Natural killer cell (primary cell): ENCODE results near the gene ZRANB1. TPM values are rescaled to one million over a fixed set of nuclear protein-coding genes. Genes with fewer than 3 reads are reported as not detected.

Experiments used
- ATAC-seq, 3 donors: fragments of 150-1000 bp in 2 of 3; fragments of 200-7000 bp in 1 of 3; cut with Tn5 transposase; 1 replicate in 1 of 3; 2 replicates in 2 of 3; pipeline ENCODE4 v1.10.0; 2021; ENCODE audit warnings: mild to moderate bottlenecking in 2 of 3, moderate library complexity in 2 of 3
- DNase-seq, 2 donors: peaks; one replicate each; pipeline versions ENCODE4 v3.0.0 to v3.0.0-alpha.2; 2013 to 2021; ENCODE audit warnings: mixed read lengths in 1 of 2
- H3K27ac ChIP-seq: one replicate; pipeline ENCODE4 v1.5.1; 2013; ENCODE audit warnings: mild to moderate bottlenecking, low read length
- H3K27me3 ChIP-seq: one replicate; pipeline ENCODE4 v1.6.1; 2013; ENCODE audit warnings: low read length; ENCODE audit not compliant: control insufficient read depth, insufficient read depth
- H3K36me3 ChIP-seq: one replicate; pipeline ENCODE4 v1.6.1; 2013; ENCODE audit warnings: low read length; ENCODE audit not compliant: control insufficient read depth, insufficient read depth
- H3K4me1 ChIP-seq: one replicate; pipeline ENCODE4 v1.6.1; 2013; ENCODE audit warnings: low read length; ENCODE audit not compliant: control insufficient read depth, insufficient read depth
- H3K4me3 ChIP-seq: one replicate; pipeline ENCODE4 v1.5.1; 2013; ENCODE audit warnings: low read length
- H3K9me3 ChIP-seq: one replicate; pipeline ENCODE4 v1.6.1; 2013; ENCODE audit warnings: low read length; ENCODE audit not compliant: control insufficient read depth, insufficient read depth
- H3K27ac Mint-ChIP-seq, 2 donors: one replicate each; pipeline ENCODE4 v1.8.0; 2022; ENCODE audit warnings: mild to moderate bottlenecking in 2 of 2, mixed read lengths in 2 of 2, moderate library complexity in 1 of 2
- H3K27me3 Mint-ChIP-seq, 2 donors: one replicate each; pipeline ENCODE4 v1.8.0; 2022; ENCODE audit warnings: low read depth in 2 of 2, mixed read lengths in 2 of 2
- H3K36me3 Mint-ChIP-seq: one replicate; pipeline ENCODE4 v1.8.0; 2022; ENCODE audit warnings: mixed read lengths
- H3K4me1 Mint-ChIP-seq, 2 donors: one replicate each; pipeline ENCODE4 v1.8.0; 2022; ENCODE audit warnings: mixed read lengths in 2 of 2
- H3K4me3 Mint-ChIP-seq: one replicate; pipeline ENCODE4 v1.8.0; 2022; ENCODE audit warnings: mild to moderate bottlenecking, moderate library complexity, mixed read lengths
- H3K9me3 Mint-ChIP-seq, 2 donors: one replicate each; pipeline ENCODE4 v1.8.0; 2022; ENCODE audit warnings: mixed read lengths in 2 of 2
- CTCF ChIP-seq: fragments of 200-600 bp; IDR thresholded peaks from one replicate; pipeline ENCODE4 v1.8.0; 2022; ENCODE audit warnings: antibody characterized with exemption
- WGBS: methylation state at CpG from one replicate; pipeline ENCODE4 v1.1.7; 2013; ENCODE audit warnings: missing lambda C conversion rate; ENCODE audit not compliant: insufficient coverage; 5-methylcytosine and 5-hydroxymethylcytosine counted together
- intact Hi-C: fragments of 100-400 bp; cut with micrococcal nuclease; formaldehyde crosslinking; loops from one replicate; pipeline ENCODE4 v1.14.2; 2022
- total RNA-seq, 4 donors: library from RNA; stranded (reverse); fragments of 120-200 nt in 1 of 4; gene quantifications; one replicate each; pipeline versions ENCODE4 v1.2.3 to v1.2.4, GENCODE V29; 2013 to 2022

The ZRANB1 gene
- total RNA-seq, 3 donors from 2014 or later (not counting 1 experiment from before 2014, with no cell fraction given): 18.0 to 20.5 (median 18.8) TPM

DNA sequence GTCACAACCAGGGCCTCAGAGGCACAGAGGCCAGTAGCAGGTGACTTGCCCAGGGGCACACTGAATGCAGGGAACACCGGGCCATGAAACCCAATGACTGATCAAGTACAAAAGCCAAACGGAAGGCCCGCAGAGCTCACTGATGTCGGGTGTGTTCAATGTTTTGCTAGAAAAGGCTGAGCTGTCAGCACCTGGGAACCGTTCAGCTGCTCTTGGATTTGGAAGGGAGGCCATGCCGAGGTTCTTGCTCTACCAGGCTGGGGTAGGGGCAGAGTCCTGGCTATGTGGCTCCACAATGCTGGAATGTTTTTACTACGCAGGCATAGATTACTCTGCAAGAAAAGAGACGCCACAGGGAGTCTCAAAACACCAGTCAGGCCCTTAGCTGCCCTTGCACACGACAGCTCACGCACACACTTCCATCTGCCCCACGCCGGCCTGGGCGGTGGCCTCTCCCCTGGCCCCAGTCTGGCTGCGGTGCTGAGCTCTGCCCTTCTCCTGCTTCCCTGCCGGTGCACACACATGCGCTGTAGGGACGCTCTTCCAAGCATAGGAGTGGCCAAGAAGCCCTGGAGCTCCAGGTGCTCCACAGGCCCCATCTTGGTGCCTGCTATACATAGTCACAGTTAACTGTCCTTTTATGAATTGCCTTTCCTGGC lies 79.9 kb downstream of the ZRANB1 start:
- TF ChIP-seq CTCF: no peak
- Mint-ChIP-seq H3K4me1 (peaks cover 79 to 88% of the 10 kb centered on the region in 2 donors), H3K9me3 (no peaks in the 10 kb centered on the region), H3K4me3 (no peak overlapping the region), H3K27me3 (no peaks in the 10 kb centered on the region), H3K36me3 (no peaks in the 10 kb centered on the region), H3K27ac (peak overlapping the region; percentile 49 to 83)
- DNase-seq: no peak
- Histone ChIP-seq H3K4me3 (no peak overlapping the region), H3K36me3 (peaks cover 19% of the 10 kb centered on the region), H3K9me3 (no peaks in the 10 kb centered on the region), H3K27ac (no peak overlapping the region), H3K27me3 (no peaks in the 10 kb centered on the region), H3K4me1 (peaks cover 42% of the 10 kb centered on the region)
- ATAC-seq: no peak
- 89% methylated on average over 17 of the region's 17 CpGs for WGBS
- intact Hi-C loops: no loop called here

GRCh38 chr10:125022671-125023070 lies 80.7 kb downstream of the ZRANB1 start:
- DNase-seq: no peak
- Mint-ChIP-seq H3K4me3 (no peak overlapping the region), H3K27me3 (no peaks in the 10 kb centered on the region), H3K9me3 (no peaks in the 10 kb centered on the region), H3K36me3 (no peaks in the 10 kb centered on the region), H3K4me1 (peaks cover 70 to 79% of the 10 kb centered on the region in 2 donors), H3K27ac (peak overlapping the region; percentile 49 to 83)
- Histone ChIP-seq H3K9me3 (no peaks in the 10 kb centered on the region), H3K27ac (no peak overlapping the region), H3K36me3 (peaks cover 22% of the 10 kb centered on the region), H3K27me3 (no peaks in the 10 kb centered on the region), H3K4me3 (no peak overlapping the region), H3K4me1 (peaks cover 37% of the 10 kb centered on the region)
- TF ChIP-seq CTCF: no peak
- WGBS: 96% methylated on average over 8 of the region's 8 CpGs
- intact Hi-C loops: no loop called here
- no peak for ATAC-seq

- ATAC-seq (no peak), DNase-seq (no peak)
- H3K27ac Mint-ChIP-seq: peak overlapping the region; percentile 49 to 83
- no peaks in the 10 kb centered on the region for H3K27me3 Mint-ChIP-seq
- H3K4me1 ChIP-seq: peaks cover 37% of the 10 kb centered on the region
- H3K36me3 Mint-ChIP-seq: no peaks in the 10 kb centered on the region
- intact Hi-C loops: no loop called here
- no peaks in the 10 kb centered on the region for H3K27me3 ChIP-seq
- H3K4me1 Mint-ChIP-seq: peaks cover 69 to 77% of the 10 kb centered on the region in 2 donors
- no peak overlapping the region for H3K4me3 Mint-ChIP-seq
- no peaks in the 10 kb centered on the region for H3K9me3 ChIP-seq
- peaks cover 26% of the 10 kb centered on the region for H3K36me3 ChIP-seq
- H3K4me3 ChIP-seq: no peak overlapping the region
- H3K9me3 Mint-ChIP-seq: no peaks in the 10 kb centered on the region
- no peak overlapping the region for H3K27ac ChIP-seq
- WGBS: 94% methylated on average over 21 of the region's 21 CpGs
- TF ChIP-seq CTCF: no peak
Measured at GRCh38 chr10:125023255-125023654, 81.3 kb downstream of the ZRANB1 start.
